ENCODE results near the gene ATP1B2. TPM values are rescaled to one million over a fixed set of nuclear protein-coding genes. Genes with fewer than 3 reads are reported as not detected.
A peak's percentile ranks its signal among the peaks of the same experiment; 100 is the strongest.

ATP1B2 gene
- total and polyA plus RNA-seq, 2 of the 8 experiments (the other 6 are each of a cell fraction or from before 2014, with no cell fraction given), result 9.1 to 21.0 TPM

DNA sequence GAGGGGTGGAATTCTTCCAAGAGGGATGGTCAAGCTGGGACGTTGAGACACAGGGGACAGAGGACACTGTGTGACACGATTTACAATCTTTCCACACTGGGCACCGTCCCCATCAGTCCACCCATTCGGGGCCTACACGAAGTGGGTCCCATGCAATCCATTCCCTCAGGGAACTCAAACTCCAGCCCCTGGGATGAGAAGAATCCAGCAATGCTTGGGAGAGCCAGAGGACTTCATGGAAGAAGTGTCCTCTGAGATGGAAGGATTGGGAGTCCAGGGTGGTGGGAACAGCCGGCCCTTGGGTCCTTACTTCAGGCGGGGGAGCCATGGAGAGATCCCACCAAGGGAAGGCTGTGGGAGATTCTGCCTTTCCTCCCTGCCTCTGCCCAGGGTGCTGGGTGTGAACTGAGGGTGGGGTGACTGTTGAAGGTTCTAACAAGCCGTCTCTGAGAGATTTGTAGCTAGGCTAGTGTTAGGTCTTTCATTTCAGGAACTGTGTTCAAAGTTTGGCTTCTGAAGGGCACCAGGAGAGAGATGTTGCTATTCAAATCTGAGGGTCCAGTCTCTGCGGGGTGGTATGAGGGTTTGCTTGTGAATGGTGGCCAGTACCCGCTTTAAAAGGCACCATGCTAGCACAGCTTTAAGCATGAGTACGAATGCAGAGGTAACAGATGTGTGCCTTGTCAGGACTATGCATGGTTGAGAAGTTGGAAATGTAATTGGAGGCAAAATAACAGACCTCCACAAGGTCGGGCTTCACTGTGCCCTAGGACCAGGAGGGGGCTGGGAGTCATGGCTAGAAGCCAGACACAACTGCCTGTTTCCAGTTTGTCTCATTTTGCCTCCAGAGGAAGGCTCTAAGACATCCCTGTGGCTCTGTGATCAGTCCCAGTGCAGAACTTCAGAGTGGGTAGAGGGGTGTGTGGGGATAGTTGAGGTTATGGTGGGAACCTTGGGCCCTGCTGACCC is 1.9 kb downstream of the ATP1B2 start:
- peak overlapping the region; percentile 39; the same call in 1 of the 2 replicates for H2BK12ac ChIP-seq (ENCODE audit: low read depth, low read length)
- no peak overlapping the region for H3K9ac ChIP-seq (replicated peaks in 1 of 4; ENCODE audit: extremely low read depth in 1 of 4, low read depth in 3 of 4, low read length in 3 of 4)
- DNase-seq (ENCODE audit: low read depth in 1 of 2, low spot score in 2 of 2) (no peak), FAIRE-seq (no peak)
- 82% methylated on average over 11 of the region's 12 CpGs; no CpG with 5 or more reads in 1 of the 2 experiments for WGBS, 2 experiments (ENCODE audit: extremely low coverage in 1 of 2, insufficient coverage in 1 of 2, insufficient read length in 1 of 2, insufficient replicate concordance in 2 of 2, low coverage in 1 of 2, low lambda C conversion rate in 2 of 2, missing lambda C conversion rate in 1 of 2)
- no peak overlapping the region for H3K4ac ChIP-seq (replicated peaks; ENCODE audit: insufficient read length, low read depth, low read length)
- H3K4me3 ChIP-seq (ENCODE audit: extremely low read depth in 1 of 4, insufficient read depth in 2 of 4, low read depth in 3 of 4, low read length in 4 of 4), result peak overlapping the region in 2 of 4 experiments; percentile 43 to 87; a peak in 2 of 8 replicates
- H3K4me1 ChIP-seq (replicated peaks in 1 of 4; ENCODE audit: control insufficient read depth in 3 of 4, insufficient read depth in 4 of 4, low read length in 3 of 4), result peaks cover 5 to 19% (median 12%) of the 10 kb centered on the region in 4 experiments
- ChIA-PET POLR2A (ENCODE audit: partially characterized antibody) (interaction anchor here (0.5 to 79.4 kb wide), 6 partner anchors 13 to 527 kb away, joined by 3 to 2272 read pairs (median 10); partner anchors contain the start of genes ATP1B2, FXR2, SAT2 and SHBG), CTCF (ENCODE audit: partially characterized antibody) (interaction anchor here (0.6 to 18.2 kb wide), 12 partner anchors 11 to 92 kb away, joined by 3 to 211 read pairs (median 5); partner anchors contain the start of genes SAT2, SHBG, TP53 and WRAP53)
- no peak overlapping the region for H4K5ac ChIP-seq (ENCODE audit: insufficient read length, low read depth, low read length)
- no peak overlapping the region for H4K8ac ChIP-seq (ENCODE audit: extremely low read depth, insufficient read depth, low read length)
- no peak overlapping the region for H3K27ac ChIP-seq (ENCODE audit: low read depth, low read length)
- peaks cover 0 to 2% of the 10 kb centered on the region in 2 experiments for H4K20me1 ChIP-seq (replicated peaks in 1 of 2; ENCODE audit: control insufficient read depth in 1 of 2, insufficient read depth in 2 of 2, low read length in 2 of 2)
- H2BK120ac ChIP-seq (replicated peaks; ENCODE audit: low read depth, low read length), result no peak overlapping the region
- H3K56ac ChIP-seq (replicated peaks; ENCODE audit: insufficient read length, low read depth, low read length), result no peak overlapping the region
- H4K91ac ChIP-seq (replicated peaks; ENCODE audit: insufficient read length, low read length), result no peak overlapping the region
- H3K23me2 ChIP-seq (ENCODE audit: low read depth, low read length), result peaks cover 20% of the 10 kb centered on the region
- no peak overlapping the region for H3K14ac ChIP-seq (ENCODE audit: insufficient read length)
- H3K36me3 ChIP-seq (ENCODE audit: control insufficient read depth in 2 of 4, insufficient read depth in 4 of 4, low read length in 3 of 4), result no peaks in the 10 kb centered on the region; a peak in 2 of 8 replicates
- no peaks in the 10 kb centered on the region for H3K9me3 ChIP-seq (ENCODE audit: insufficient read depth in 2 of 2, low read depth in 1 of 2, low read length in 1 of 2)
- no peak overlapping the region for H2BK5ac ChIP-seq (ENCODE audit: low read depth, low read length)
- H3K18ac ChIP-seq (ENCODE audit: extremely low read depth, low read length), result no peak overlapping the region
- peak overlapping the region; percentile 66; the same call in 1 of the 2 replicates for H2BK15ac ChIP-seq (ENCODE audit: low read length)
- no peaks in the 10 kb centered on the region for H3K79me2 ChIP-seq (ENCODE audit: control insufficient read depth in 1 of 2, insufficient read depth in 2 of 2, low read length in 2 of 2)
- H3K4me2 ChIP-seq (ENCODE audit: insufficient read depth in 1 of 2, low read depth in 2 of 2, low read length in 2 of 2), result peak overlapping the region; percentile 91 to 99
- H2BK20ac ChIP-seq (ENCODE audit: low read length), result no peak overlapping the region
- peaks cover 0 to 13% (median 4%) of the 10 kb centered on the region in 4 experiments; a peak in 4 of 7 replicates for H3K27me3 ChIP-seq (replicated peaks in 1 of 4; ENCODE audit: control insufficient read depth in 3 of 4, extremely low read depth in 1 of 4, insufficient read depth in 3 of 4, low read length in 3 of 4)
- no peak overlapping the region for H3K23ac ChIP-seq (ENCODE audit: insufficient read length)
- H2AK5ac ChIP-seq (ENCODE audit: low read depth, low read length), result 0 out of 2 replicates have a peak overlapping the region, but pooled peaks have one; percentile 82
- H3K79me1 ChIP-seq (ENCODE audit: low read depth, low read length), result no peaks in the 10 kb centered on the region
- H2AFZ ChIP-seq (ENCODE audit: low read length), result no peak overlapping the region
- TF ChIP-seq EGR1 (IDR thresholded peaks at IDR 0.05; ENCODE audit: borderline replicate concordance, low read depth, low read length), result no peak
- TF ChIP-seq, protein P1, sequence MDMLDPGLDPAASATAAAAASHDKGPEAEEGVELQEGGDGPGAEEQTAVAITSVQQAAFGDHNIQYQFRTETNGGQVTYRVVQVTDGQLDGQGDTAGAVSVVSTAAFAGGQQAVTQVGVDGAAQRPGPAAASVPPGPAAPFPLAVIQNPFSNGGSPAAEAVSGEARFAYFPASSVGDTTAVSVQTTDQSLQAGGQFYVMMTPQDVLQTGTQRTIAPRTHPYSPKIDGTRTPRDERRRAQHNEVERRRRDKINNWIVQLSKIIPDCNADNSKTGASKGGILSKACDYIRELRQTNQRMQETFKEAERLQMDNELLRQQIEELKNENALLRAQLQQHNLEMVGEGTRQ (IDR thresholded peaks at IDR 0.05; ENCODE audit: low read length), result no peak
- no peak for TF ChIP-seq JUND (IDR thresholded peaks at IDR 0.05; ENCODE audit: low read length)
- TF ChIP-seq SAP30 (IDR thresholded peaks at IDR 0.05; ENCODE audit: insufficient read depth, insufficient replicate concordance, low read length), result no peak
- no peak for TF ChIP-seq KDM1A (IDR thresholded peaks at IDR 0.05; ENCODE audit: borderline replicate concordance, low read length)
- TF ChIP-seq SP1 (IDR thresholded peaks at IDR 0.05; ENCODE audit: low read depth, low read length), result no peak
- TF ChIP-seq HDAC6 (IDR thresholded peaks at IDR 0.05; ENCODE audit: low read depth, low read length), result no peak
- no peak for TF ChIP-seq CHD2 (IDR thresholded peaks at IDR 0.05; ENCODE audit: low read length)
- TF ChIP-seq MAFK (IDR thresholded peaks at IDR 0.05; ENCODE audit: low read depth, low read length), result no peak
- TF ChIP-seq POLR2A (IDR thresholded peaks at IDR 0.05; ENCODE audit: control extremely low read depth in 1 of 2, low read depth in 2 of 2, low read length in 2 of 2), result no peak

All from H1 (cell line).